ENCODE data around the gene BIRC6. TPM values are rescaled to one million over a fixed set of nuclear protein-coding genes. Genes with fewer than 3 reads are reported as not detected.

Gene BIRC6
- polyA plus RNA-seq, 3 donors, result 11.5 to 32.6 (median 12.9) TPM

- Mint-ChIP-seq H3K36me3 (peaks cover 34 to 52% of the 10 kb centered on the region in 2 donors), H3K27ac (no peak overlapping the region), H3K4me3 (no peak overlapping the region), H3K4me1 (no peaks in the 10 kb centered on the region), H3K9me3 (peaks cover 0 to 2% (median 0%) of the 10 kb centered on the region in 7 donors), H3K27me3 (ENCODE audit: low read depth in 3 of 3) (peaks cover 0 to 3% (median 0%) of the 10 kb centered on the region in 3 donors)
- Histone ChIP-seq H3K9ac (ENCODE audit: insufficient read depth, low read length, poor library complexity, severe bottlenecking) (no peak overlapping the region), H3K27ac (ENCODE audit: low read depth in 1 of 2, low read length in 2 of 2) (no peak overlapping the region), H3K27me3 (ENCODE audit: control insufficient read depth in 2 of 2, insufficient read depth in 2 of 2, low read length in 2 of 2) (no peaks in the 10 kb centered on the region), H3K79me2 (ENCODE audit: insufficient read depth, low read length) (no peaks in the 10 kb centered on the region), H4K20me1 (ENCODE audit: insufficient read depth, low read length) (no peaks in the 10 kb centered on the region), H3K9me3 (replicated peaks in 1 of 2; ENCODE audit: control insufficient read depth in 1 of 2, insufficient read depth in 1 of 2, low read length in 2 of 2) (no peaks in the 10 kb centered on the region), H3K4me3 (replicated peaks in 1 of 3; ENCODE audit: low read depth in 2 of 3, low read length in 3 of 3) (no peak overlapping the region), H3K4me1 (ENCODE audit: control insufficient read depth in 1 of 2, insufficient read depth in 2 of 2, low read length in 2 of 2) (no peaks in the 10 kb centered on the region), H3K36me3 (replicated peaks in 1 of 2; ENCODE audit: control insufficient read depth in 1 of 2, insufficient read depth in 2 of 2, low read length in 2 of 2) (peaks cover 0 to 4% of the 10 kb centered on the region in 2 donors), H3K4me2 (replicated peaks; ENCODE audit: extremely low read depth, low read length, poor library complexity, severe bottlenecking) (no peak overlapping the region), H2AFZ (ENCODE audit: insufficient read depth, low read depth, low read length, poor library complexity, severe bottlenecking) (no peak overlapping the region)
- intact Hi-C loops (cut with micrococcal nuclease), result no loop called here
- no peak for DNase-seq
- WGBS (ENCODE audit: insufficient coverage), result 100% methylated on average over 4 of the region's 8 CpGs
- TF ChIP-seq CTCF (IDR thresholded peaks at IDR 0.05), result no peak
Measured at GRCh38 chr2:32663864-32664263, 307.0 kb downstream of the BIRC6 start.

DNA sequence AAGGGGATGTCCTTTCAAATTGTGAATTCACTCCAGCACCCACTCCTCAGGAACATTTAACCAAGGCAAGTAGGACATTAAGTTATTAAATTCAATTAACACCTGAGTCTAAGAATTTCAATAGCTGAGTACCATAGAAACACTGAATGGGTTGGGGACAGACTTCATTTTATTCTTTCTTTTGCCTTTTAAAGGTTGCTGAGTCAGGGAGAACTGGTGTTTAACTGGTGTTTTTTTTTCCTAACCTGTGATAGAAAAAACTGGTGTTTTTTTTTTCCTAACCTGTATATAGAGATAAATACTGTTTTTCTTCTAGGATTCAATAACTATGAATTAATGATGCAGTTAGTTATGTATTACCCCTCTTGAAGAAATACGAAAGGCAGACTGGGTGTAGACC lies 309.9 kb downstream of the BIRC6 start:
- Histone ChIP-seq H2AFZ (ENCODE audit: insufficient read depth, low read depth, low read length, poor library complexity, severe bottlenecking) (no peak overlapping the region), H3K4me2 (replicated peaks; ENCODE audit: extremely low read depth, low read length, poor library complexity, severe bottlenecking) (no peak overlapping the region), H4K20me1 (ENCODE audit: insufficient read depth, low read length) (no peaks in the 10 kb centered on the region), H3K36me3 (replicated peaks in 1 of 2; ENCODE audit: control insufficient read depth in 1 of 2, insufficient read depth in 2 of 2, low read length in 2 of 2) (peaks cover under 1 to 4% of the 10 kb centered on the region in 2 donors), H3K27ac (ENCODE audit: low read depth in 1 of 2, low read length in 2 of 2) (no peak overlapping the region), H3K9ac (ENCODE audit: insufficient read depth, low read length, poor library complexity, severe bottlenecking) (no peak overlapping the region), H3K79me2 (ENCODE audit: insufficient read depth, low read length) (no peaks in the 10 kb centered on the region), H3K9me3 (replicated peaks in 1 of 2; ENCODE audit: control insufficient read depth in 1 of 2, insufficient read depth in 1 of 2, low read length in 2 of 2) (no peaks in the 10 kb centered on the region), H3K27me3 (ENCODE audit: control insufficient read depth in 2 of 2, insufficient read depth in 2 of 2, low read length in 2 of 2) (no peaks in the 10 kb centered on the region), H3K4me3 (replicated peaks in 1 of 3; ENCODE audit: low read depth in 2 of 3, low read length in 3 of 3) (no peak overlapping the region), H3K4me1 (ENCODE audit: control insufficient read depth in 1 of 2, insufficient read depth in 2 of 2, low read length in 2 of 2) (no peaks in the 10 kb centered on the region)
- intact Hi-C loops (cut with micrococcal nuclease), result no loop called here
- DNase-seq, result no peak
- no peak for TF ChIP-seq CTCF (IDR thresholded peaks at IDR 0.05)
- H3K4me1 Mint-ChIP-seq, result no peaks in the 10 kb centered on the region
- no CpG with 5 or more reads among the region's 1 CpG for whole genome bisulfite sequencing (ENCODE audit: insufficient coverage)
- H3K27me3 Mint-ChIP-seq (ENCODE audit: low read depth in 3 of 3), result peaks cover 0 to 3% (median 2%) of the 10 kb centered on the region in 3 donors
- H3K4me3 Mint-ChIP-seq, result no peak overlapping the region
- H3K9me3 Mint-ChIP-seq, result peaks cover 0 to 2% (median 0%) of the 10 kb centered on the region in 7 donors
- H3K36me3 Mint-ChIP-seq, result peaks cover 31 to 56% of the 10 kb centered on the region in 2 donors
- no peak overlapping the region for H3K27ac Mint-ChIP-seq
